Testis (tissue), 3 donors: Measurements from ENCODE around the gene DCHS1. TPM values are rescaled to one million over a fixed set of nuclear protein-coding genes. Genes with fewer than 3 reads are reported as not detected.

Experiments used
- DNase-seq: peaks from one replicate; pipeline ENCODE4 v3.0.0-alpha.2; 2019
- H3K27ac ChIP-seq, 2 donors: fragments of 200-600 bp; sonication (generic); one replicate each; pipeline ENCODE4 v1.5.1; 2019
- H3K27me3 ChIP-seq: fragments of 200-600 bp; sonication (generic); one replicate; pipeline ENCODE4 v1.5.1; 2019
- H3K36me3 ChIP-seq: fragments of 200-600 bp; sonication (generic); one replicate; pipeline ENCODE4 v1.5.1; 2017; ENCODE audit warnings: low read depth; ENCODE audit errors: missing control alignments
- H3K4me1 ChIP-seq: fragments of 200-600 bp; sonication (generic); one replicate; pipeline ENCODE4 v1.5.1; 2019
- H3K4me3 ChIP-seq, 2 donors: fragments of 200-600 bp; sonication (generic); one replicate each; pipeline ENCODE4 v1.5.1; 2017 to 2019
- H3K9me3 ChIP-seq: fragments of 200-600 bp; sonication (generic); one replicate; pipeline ENCODE4 v1.5.1; 2017
- POLR2A ChIP-seq: fragments of 450-650 bp; IDR thresholded peaks from one replicate; pipeline ENCODE4 v1.6.1; 2017; ENCODE audit warnings: antibody characterized with exemption, mild to moderate bottlenecking, moderate library complexity
- WGBS, 2 donors: methylation state at CpG; one replicate each; pipeline ENCODE4 v1.1.5; 2018; 5-methylcytosine and 5-hydroxymethylcytosine counted together
- intact Hi-C: fragments of 100-400 bp; cut with DNase I; formaldehyde crosslinking; loops from one replicate; pipeline ENCODE4 v1.15.1; 2023; ENCODE audit warnings: low total_unique reads
- polyA plus RNA-seq: library from polyadenylated mRNA; stranded (reverse); fragments of 350-450 nt; fragmentation: Illumina TruSeq; extraction: RNeasy Lipid Tissue Mini Kit (QIAGEN cat#74804); gene quantifications from one replicate; pipeline ENCODE4 v1.2.3, GENCODE V29; 2014; ENCODE audit warnings: low read depth, low replicate concordance; ENCODE audit not compliant: insufficient read depth
- total RNA-seq, 2 donors: library from RNA; depleted of rRNA; stranded (reverse); fragments of >200 nt; gene quantifications; one replicate each; pipeline ENCODE4 v1.2.3, GENCODE V29; 2016
- TF ChIP-seq, protein P1 (sequence below), 3 experiments: fragments of 450-650 bp in 2 of 3; fragments of 200-600 bp in 1 of 3; sonication (generic) in 1 of 3; IDR thresholded peaks; one replicate each; pipeline ENCODE4 v1.5.1; 2016 to 2019; ENCODE audit warnings: antibody characterized with exemption in 3 of 3, mild to moderate bottlenecking in 2 of 3, moderate library complexity in 1 of 3

The DCHS1 gene
- total and polyA plus RNA-seq, 3 donors from 2014 or later = 7.1 to 14.2 (median 8.8) TPM

DNA sequence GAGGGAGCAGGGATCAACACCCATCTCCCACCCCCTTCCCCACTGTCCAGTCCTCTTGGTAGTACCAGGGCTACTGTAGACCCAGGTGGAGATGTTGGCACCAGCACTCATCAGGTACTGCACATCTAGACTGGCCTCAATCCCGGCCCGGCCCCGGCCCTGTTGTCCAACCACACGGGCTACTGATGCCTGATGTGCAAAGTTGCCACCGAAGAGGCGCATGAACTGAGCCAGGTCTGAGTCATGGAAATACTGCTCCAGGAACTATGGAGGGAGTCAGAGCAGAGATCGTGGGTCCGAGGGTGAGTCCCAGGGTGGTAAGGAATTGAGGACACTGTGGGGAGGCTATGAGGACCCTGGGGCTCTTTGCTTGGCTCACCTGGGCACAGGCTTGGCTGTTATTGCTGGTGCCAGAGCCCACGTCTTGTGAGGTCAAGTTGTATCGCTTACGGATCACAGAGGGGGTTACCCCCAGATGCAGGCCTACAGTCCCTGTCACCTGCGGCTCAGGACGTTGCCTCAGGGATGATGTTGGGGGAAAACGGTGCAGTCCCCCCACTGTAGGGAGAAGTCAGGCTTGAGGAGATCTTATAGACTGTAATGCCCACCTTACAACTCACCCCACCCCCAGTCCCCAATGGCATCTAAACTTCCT, 38.9 kb downstream of the DCHS1 start:
- no peak for DNase-seq
- Histone ChIP-seq H3K4me1 (peaks cover 8% of the 10 kb centered on the region), H3K4me3 (no peak overlapping the region), H3K36me3 (no peaks in the 10 kb centered on the region), H3K27ac (no peak overlapping the region), H3K27me3 (no peaks in the 10 kb centered on the region), H3K9me3 (no peaks in the 10 kb centered on the region)
- TF ChIP-seq POLR2A = no peak
- TF ChIP-seq, protein P1, sequence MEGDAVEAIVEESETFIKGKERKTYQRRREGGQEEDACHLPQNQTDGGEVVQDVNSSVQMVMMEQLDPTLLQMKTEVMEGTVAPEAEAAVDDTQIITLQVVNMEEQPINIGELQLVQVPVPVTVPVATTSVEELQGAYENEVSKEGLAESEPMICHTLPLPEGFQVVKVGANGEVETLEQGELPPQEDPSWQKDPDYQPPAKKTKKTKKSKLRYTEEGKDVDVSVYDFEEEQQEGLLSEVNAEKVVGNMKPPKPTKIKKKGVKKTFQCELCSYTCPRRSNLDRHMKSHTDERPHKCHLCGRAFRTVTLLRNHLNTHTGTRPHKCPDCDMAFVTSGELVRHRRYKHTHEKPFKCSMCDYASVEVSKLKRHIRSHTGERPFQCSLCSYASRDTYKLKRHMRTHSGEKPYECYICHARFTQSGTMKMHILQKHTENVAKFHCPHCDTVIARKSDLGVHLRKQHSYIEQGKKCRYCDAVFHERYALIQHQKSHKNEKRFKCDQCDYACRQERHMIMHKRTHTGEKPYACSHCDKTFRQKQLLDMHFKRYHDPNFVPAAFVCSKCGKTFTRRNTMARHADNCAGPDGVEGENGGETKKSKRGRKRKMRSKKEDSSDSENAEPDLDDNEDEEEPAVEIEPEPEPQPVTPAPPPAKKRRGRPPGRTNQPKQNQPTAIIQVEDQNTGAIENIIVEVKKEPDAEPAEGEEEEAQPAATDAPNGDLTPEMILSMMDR (IDR thresholded peaks at IDR 0.05) = no peak
- 94 to 97% methylated on average over 5 to 14 of the region's 14 CpGs for WGBS, 2 donors
- intact Hi-C loops = no loop called here

DNA sequence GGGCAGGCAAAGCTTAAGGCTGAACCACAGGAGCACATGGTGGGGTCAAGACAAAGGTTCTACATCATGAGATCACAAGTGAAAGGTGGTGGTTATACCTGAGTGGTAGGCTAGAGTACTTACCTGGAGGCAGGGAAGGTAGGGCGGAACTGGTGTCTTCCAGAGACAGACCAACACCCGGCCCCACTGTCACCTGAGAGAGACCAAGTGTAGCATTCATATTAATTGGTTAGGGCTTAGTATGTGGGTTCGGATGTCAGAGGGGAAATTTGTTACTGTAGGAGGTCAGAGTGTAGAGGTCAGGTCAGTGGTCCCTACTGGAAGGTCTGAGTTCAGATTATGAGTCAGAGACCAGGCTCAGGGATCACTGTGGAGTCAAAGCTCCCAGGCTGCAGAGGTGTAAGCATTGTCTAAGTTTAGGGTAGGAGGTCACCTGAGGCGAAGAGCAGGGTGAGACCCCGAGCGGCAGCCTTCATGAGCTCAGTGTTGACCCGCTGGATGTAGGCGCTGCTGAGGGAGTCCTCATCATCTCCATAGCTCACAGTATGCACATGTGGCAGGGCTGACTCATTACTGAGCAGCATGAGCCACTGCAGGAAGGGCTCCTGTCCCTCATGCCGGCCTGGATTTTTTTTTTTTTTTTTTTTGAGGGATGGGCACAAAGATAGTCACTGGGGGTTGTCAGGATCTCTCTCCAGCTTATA, 39.6 kb downstream of the DCHS1 start:
- no peak for DNase-seq
- no peaks in the 10 kb centered on the region for H3K9me3 ChIP-seq
- H3K27me3 ChIP-seq = no peaks in the 10 kb centered on the region
- no peak overlapping the region for H3K27ac ChIP-seq
- intact Hi-C loops = no loop called here
- peaks cover 8% of the 10 kb centered on the region for H3K4me1 ChIP-seq
- no peak overlapping the region for H3K4me3 ChIP-seq
- TF ChIP-seq, protein P1 (IDR thresholded peaks at IDR 0.05) = no peak
- no peak for TF ChIP-seq POLR2A
- 91 to 94% methylated on average over 9 of the region's 9 CpGs for WGBS, 2 donors
- no peaks in the 10 kb centered on the region for H3K36me3 ChIP-seq

DNA sequence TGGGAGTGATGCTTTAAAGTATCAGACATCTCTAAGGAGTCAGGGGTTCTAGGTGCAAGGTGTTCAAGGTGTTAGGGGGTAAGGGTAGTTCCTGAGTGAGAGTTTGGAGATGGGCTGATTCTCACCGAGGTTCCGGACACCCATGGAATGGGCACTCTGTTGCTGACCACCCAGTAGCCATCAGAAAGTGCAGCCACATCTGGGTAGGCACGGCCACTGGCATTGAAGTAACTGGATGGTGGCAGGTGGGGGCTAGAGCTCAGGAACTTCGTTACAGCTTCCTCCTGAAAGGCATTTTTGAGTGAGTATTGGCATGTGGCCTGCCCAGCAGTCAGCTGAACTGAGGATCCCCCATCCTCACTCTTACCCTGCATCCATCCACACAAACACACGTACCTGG, 40.6 kb downstream of the DCHS1 start:
- 93 to 96% methylated on average over 4 to 5 of the region's 5 CpGs for WGBS, 2 donors
- Histone ChIP-seq H3K27ac (no peak overlapping the region), H3K9me3 (no peaks in the 10 kb centered on the region), H3K27me3 (no peaks in the 10 kb centered on the region), H3K36me3 (no peaks in the 10 kb centered on the region), H3K4me1 (peaks cover 8% of the 10 kb centered on the region), H3K4me3 (no peak overlapping the region)
- DNase-seq = no peak
- intact Hi-C loops = no loop called here
- TF ChIP-seq POLR2A = no peak
- TF ChIP-seq, protein P1 (IDR thresholded peaks at IDR 0.05) = no peak

DNA sequence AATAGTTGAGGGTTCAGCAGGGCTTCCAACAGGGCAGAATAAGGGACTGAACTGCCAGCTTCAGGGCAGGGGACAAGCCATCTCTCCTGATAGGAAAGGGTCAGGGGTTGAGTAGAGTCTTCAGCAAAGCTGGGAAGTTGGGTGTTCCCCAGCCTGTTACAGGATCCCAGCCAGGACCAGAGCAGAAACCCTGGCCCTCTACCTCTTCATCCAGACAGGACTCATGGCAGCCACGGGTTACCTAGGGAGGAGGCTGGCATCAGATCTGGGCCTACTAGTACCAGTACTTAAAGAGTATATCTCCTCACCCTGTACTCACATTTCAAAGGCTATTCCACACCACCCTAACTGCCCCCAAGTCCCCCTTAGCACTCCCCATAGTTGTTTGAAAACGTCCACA, 41.2 kb downstream of the DCHS1 start:
- intact Hi-C loops = no loop called here
- no peak for TF ChIP-seq POLR2A
- TF ChIP-seq, protein P1 (IDR thresholded peaks at IDR 0.05) = no peak
- H3K4me3 ChIP-seq = no peak overlapping the region
- H3K9me3 ChIP-seq = no peaks in the 10 kb centered on the region
- peaks cover 8% of the 10 kb centered on the region for H3K4me1 ChIP-seq
- H3K36me3 ChIP-seq = no peaks in the 10 kb centered on the region
- no peak overlapping the region for H3K27ac ChIP-seq
- DNase-seq = no peak
- WGBS, 2 donors = 90 to 95% methylated on average over 2 of the region's 2 CpGs
- H3K27me3 ChIP-seq = no peaks in the 10 kb centered on the region
